GM18498 (cell line): ENCODE measurements around the gene LRCH4.

Source experiments
- ATAC-seq: cut with Tn5 transposase; IDR thresholded peaks from one replicate; pipeline ENCODE4 v1.9.1; 2021; ENCODE audit warnings: mild to moderate bottlenecking, moderate library complexity; ENCODE audit not compliant: unreplicated experiment

Gene LRCH4

DNA sequence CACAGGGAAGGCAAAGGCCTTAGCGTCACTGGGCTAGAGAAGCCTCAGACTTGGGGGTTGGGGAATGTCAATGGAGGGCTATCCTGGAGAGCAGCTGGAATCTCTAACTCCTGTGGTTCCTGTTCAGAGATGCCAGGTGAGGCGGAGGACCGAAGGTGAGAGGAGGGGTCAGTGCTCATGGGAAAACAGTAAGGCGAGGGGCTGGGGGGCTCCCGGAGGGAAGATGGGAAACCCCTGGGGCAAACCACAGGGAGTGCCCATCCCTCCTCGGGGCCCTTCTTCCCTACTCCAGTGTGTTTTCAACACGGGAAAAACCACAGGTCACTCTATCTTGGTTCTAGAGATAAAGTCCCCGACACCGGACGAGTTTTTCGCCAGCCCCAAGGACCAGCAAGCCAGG, 3.3 kb downstream of the LRCH4 start:
- ATAC-seq: no peak

- no peak for ATAC-seq
Measured at GRCh38 chr7:100582041-100582579, 3.8 kb downstream of the LRCH4 start.

DNA sequence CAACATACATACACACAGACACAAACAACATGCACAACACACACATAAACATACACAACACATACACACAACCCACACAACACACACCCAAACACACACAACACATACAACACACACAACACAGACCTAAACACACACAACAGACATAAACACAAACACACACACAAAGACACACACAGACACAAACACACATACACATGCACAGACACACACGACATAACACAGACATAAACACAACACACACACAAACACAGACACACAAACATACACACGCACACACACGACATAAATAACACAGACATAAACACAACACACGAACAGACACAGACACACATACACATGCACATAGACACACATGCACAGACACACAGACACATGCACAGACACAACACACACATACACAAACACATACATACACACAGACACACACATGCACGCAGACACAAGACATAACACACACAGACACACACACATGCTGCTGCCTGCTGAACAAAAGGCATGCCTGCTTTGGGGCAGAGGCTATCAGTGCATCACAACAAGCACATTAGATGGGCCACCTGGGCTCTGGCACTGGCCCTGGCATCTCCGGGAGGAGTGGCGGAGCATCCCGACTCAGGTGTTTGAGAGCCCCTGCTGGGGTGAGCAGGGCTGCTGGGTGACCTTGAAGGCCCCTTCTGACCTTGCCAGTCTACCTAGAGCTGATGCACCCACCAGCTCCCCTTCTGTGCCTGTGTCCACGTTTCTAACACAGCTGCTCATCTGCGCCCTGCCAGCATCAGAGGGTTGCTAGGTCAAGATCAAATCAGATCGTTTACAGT, 5.3 kb downstream of the LRCH4 start:
- ATAC-seq: no peak

GRCh38 chr7:100578246-100579183, 7.4 kb downstream of the LRCH4 start:
- ATAC-seq: no peak

DNA sequence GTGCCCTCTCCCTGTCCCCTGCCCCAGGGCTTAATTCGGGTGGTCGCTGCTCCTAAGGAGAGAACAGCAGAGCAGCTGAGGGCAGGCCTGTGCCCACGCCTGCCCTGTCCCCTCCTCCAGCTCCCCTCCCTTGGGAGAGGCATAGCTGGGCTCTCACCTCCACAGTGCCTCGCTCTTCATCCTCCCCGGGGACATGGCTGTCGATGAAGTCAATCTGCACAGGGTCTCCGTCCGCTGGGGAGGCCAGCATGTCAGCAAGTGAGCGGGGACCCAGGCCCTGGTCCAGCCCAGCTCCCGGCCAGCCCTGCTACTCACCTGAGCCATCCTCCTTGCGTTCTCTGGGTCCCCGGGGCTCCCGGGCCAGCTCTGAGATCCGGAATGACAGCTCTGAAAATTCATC, 8.4 kb downstream of the LRCH4 start:
- no peak for ATAC-seq

- ATAC-seq: no peak
Measured at GRCh38 chr7:100577103-100577502, 8.8 kb downstream of the LRCH4 start.

GRCh38 chr7:100576384-100576993, 9.4 kb downstream of the LRCH4 start:
- ATAC-seq: no peak

DNA sequence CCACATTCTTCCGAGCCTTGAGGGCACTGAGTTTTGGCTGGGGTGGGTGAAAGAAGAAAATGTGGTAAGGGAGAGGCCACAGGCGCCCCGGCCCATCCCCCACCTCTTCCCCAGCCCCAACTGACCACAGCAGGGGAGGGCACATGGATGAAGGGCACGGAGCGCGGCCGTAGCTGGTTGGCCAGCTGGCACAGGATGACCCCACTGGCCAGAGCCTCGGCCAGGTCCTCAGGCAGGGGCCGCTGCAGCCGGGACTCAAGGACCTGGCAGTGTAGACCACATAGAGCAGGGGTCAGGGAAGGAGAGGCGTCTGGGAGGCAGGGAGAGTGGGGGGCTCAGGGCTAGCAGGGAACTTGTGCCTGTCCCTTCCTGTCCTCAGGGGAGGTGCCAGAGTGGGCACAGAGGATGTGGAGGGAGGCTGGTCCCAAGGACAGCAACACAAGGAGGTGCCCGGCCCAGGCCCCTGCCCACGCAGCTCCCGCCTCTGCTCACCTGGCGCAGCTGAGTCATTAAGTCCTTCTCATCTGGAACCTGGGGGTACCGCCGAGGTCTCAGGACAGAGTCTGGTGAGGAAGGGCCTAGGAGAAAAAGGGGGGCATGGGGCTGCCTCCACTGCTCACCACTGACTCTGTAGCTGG, 10.1 kb downstream of the LRCH4 start:
- no peak for ATAC-seq

GRCh38 chr7:100575206-100575631, 10.7 kb downstream of the LRCH4 start:
- no peak for ATAC-seq

DNA sequence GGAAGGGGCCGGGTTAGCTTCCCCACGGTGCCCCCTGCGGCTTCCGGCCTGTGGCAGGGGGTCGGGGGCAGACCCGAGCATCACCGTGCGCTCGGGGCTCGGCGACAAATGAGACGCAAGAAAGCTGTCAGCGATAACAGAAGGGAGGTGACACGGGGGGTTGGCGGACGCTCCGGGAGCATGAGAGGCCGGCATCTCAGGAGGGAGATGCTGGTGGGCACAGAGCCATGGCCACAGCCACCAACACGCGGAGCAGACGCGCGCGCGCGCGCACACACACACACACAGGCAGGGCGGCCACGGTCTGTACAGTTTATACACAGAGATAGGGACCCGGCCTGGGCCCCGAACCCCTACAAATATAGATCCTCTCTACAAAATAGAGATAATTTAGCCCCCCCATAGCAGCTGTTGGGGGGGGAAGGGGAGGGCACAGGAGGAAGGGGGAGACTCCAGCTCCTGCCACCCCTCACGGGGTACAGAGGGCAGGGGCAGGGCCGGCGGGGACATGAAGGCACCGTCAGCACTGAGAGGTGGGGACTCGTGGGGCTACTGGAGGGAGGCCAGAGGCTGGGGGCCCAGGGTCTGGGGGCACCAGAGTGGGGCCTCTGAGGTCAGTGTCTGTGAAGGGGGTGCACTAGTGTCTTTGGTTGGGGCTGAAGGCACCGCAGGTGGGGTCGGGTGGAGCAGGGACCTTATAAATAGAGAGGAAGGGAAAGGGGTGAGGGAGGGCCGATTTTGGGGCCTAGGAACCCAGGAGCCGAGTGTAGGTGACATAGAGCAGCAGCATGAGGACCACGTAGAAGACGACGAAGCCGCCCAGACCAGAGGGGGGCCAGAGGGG, 11.3 kb downstream of the LRCH4 start:
- ATAC-seq: no peak

DNA sequence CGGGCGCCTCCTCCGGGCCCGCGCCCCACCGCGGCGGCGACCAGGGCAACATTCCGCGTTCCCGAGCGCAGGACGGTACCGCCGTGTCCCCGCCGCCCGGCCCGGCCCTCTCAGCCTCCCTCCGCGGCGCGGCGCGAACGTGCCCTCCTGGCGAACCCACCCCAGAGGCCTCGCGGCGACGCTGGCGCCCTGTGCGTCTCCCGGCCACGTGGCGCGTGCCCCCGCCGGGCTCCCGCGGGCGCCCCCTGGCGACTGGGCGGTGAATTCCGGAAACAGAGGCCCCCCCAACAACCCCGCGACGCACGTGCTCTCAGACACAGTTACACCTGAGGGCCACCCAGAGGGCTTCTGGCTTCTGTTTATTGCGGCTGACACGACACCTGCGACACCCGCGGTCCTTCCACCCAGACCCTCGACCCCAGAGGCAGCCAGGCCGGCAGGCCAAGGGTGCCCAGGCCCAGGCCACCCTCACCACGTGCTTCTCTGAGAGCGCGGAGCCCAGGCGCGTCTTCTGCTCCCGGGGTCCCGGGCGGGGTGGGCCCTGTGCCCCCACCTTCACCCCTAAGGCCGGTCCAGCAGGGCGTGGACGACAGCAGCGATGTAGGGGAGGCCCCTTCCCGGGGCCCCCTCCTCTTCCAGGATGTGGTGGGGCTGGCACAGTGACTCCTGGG, 12.1 kb downstream of the LRCH4 start, which contains the start of gene SAP25:
Gene SAP25, minus strand, starts transcription at position 210 of the 671 bp plus-strand sequence. Its CDS starts 158 bp downstream, at position 52.
- no peak for ATAC-seq

- ATAC-seq: no peak
Measured at GRCh38 chr7:100572949-100573675, 12.8 kb downstream of the LRCH4 start.

GRCh38 chr7:100572281-100572948, 13.5 kb downstream of the LRCH4 start:
- no peak for ATAC-seq

- ATAC-seq: no peak
Measured at GRCh38 chr7:100571829-100572116, 14.2 kb downstream of the LRCH4 start.

- ATAC-seq: no peak
Measured at GRCh38 chr7:100570954-100571828, 14.7 kb downstream of the LRCH4 start.

GRCh38 chr7:100568896-100569844, 16.8 kb downstream of the LRCH4 start:
- no peak for ATAC-seq
